T1000 (cell line): Measurements from ENCODE around the gene RFX8.
"Not testable (repeated sequence)": the region's sequence is repeated elsewhere in the genome, so short reads cannot be mapped to it uniquely, and the experiment has no call there.

Experiments
- DNase-seq: peaks from one replicate; lab custom pipeline; 2025; ENCODE audit warnings: mixed read lengths; lab: John Stamatoyannopoulos, UW

The RFX8 gene

DNA sequence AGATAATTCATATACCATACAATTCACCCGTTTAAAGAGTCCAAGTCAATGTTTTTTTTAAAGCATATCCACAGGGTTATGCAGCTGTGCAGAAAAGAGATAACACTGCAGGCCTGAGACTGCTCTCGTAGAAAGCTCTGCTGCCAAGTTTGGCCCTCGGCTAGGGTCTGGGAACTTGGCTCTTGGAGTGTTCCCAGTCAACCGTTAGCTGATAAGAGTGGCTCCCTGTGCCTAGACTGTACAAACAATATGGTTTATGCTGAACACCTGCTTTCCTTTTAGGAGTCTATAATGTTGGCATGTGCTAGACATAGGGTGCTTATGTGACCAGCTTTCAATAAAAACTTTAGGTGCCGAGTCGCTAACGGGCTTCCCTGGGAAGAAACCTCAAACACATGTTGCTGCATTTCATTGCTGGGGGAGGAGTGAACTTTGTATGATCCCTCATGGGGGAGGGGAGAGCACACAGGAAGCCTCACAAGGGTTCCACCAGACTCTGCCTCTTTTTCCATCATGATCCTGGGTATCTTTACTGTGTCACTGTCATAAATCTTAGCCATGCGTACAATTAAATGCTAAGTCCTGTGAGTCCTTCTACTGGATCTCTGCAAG is 34.7 kb downstream of the RFX8 start:
- DNase-seq, result no peak

DNA sequence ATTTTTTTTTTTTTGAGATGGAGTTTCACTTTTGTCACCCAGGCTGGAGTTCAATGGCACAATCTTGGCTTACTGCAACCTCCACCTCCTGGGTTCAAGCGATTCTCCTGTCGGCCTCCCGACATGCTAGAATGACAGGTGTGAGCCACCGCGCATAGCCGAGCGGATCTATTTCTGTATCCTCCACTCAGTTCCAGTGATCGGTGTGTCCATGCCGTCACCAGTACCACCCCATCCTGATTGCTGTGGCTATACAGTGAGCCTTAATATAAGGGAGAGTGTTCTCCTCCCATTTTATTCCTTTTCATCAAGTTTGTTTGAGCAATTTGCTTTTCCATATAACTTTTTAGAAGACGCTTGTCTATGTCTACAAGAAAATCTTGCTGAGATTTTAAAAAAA is 35.2 kb downstream of the RFX8 start:
- DNase-seq, result no peak

DNA sequence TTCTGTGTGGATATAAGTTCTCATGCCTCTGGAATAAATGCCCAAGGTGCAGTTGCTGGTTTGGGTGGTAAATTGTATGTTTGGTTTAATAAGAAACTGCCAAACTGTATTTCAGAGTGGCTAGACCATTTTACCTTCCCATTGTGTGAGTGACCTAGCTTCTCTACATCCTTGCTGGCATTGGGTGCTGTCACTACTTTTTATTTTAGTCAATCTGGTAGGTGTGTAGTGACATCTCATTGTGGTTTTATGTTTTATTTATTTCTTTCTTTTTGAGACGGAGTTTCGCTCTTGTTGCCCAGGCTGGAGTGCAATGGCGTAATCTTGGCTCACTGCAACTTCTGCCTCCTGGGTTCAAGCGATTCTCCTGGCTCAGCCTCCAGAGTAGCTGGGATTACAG is 36.4 kb downstream of the RFX8 start:
- not testable (repeated sequence) for DNase-seq

DNA sequence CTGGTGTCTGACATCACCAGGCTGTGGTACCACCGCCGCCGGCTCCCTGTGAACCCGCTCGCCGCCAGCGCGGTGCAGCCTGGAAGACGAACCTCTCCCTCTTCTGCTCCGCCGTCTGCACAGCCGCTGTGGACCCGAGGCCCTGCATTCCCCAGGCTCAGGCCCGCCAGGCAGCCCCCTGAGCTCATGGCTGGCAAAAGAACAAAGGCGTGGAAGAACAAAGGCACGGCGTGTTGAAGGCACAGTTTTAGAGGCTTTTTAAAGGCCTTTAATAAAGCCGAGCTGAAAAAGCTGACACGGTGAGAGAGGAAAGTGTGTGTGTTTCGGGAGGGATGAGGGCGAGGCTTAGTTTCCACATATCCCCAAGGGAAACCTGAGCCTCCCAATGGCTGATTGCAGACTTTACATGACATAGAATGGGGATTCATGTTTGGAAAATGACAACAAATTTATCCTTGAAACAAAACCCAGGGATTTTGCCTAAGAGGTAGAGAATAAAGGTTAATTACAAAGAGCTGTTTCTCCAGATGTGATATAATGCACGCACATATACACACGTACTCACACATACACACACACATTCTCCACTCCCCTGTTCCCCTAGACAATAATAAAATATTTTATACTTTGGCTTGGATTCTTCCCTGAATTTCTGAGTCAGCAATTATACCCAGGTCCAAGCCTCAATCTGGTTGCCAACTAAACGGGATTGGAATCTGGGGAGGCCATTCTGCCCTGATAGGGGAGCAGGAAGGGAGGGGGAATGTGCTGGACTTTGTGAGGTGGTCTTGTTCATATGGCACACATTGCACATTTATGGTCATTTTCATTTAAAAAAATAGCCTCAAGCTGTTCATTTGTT is 39.7 kb downstream of the RFX8 start:
- no peak for DNase-seq

GRCh38 chr2:101433465-101433864 is 41.4 kb downstream of the RFX8 start:
- no peak for DNase-seq

GRCh38 chr2:101432411-101433181 is 42.3 kb downstream of the RFX8 start:
- no peak for DNase-seq

DNA sequence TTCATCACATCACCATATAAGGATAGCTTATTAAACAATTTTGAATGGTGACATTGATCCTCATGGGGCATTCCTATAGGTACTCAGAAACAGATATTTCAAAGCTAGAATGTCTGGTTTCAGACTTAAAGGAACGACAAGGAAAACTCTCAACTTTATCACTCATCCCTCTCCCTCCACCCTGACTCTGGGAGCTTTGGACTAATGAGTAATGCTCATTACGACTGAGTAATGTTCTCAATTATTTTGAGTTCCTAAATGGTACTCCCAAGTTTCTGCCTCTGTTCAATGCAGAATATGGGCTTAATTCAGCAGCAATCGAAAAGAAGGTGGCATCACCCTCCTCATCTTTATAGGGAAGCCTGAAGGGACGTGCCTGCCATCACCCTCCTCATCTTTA is 43.4 kb downstream of the RFX8 start:
- DNase-seq, result no peak

DNA sequence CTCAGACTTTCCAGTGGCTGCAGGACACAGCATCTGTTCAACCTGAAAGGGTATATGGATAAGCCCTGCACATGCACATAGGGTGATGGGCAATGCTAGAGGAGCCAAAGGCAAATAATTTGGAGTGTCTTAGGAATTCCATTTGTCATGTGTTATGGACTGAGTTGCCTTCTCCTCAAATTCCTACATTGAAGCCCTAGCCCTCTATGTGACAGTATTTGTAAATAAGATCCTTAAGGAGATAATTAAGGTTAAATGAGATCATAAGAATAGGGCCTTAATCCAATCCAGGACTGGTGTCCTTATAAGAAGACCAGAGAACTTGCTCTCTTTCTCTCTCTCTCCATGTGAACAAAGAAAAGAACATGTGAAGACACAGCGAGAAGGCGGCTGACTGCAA is 44.8 kb downstream of the RFX8 start:
- DNase-seq, result no peak

- DNase-seq, result no peak
Observed at GRCh38 chr2:101429453-101429852, 45.5 kb downstream of the RFX8 start.

DNA sequence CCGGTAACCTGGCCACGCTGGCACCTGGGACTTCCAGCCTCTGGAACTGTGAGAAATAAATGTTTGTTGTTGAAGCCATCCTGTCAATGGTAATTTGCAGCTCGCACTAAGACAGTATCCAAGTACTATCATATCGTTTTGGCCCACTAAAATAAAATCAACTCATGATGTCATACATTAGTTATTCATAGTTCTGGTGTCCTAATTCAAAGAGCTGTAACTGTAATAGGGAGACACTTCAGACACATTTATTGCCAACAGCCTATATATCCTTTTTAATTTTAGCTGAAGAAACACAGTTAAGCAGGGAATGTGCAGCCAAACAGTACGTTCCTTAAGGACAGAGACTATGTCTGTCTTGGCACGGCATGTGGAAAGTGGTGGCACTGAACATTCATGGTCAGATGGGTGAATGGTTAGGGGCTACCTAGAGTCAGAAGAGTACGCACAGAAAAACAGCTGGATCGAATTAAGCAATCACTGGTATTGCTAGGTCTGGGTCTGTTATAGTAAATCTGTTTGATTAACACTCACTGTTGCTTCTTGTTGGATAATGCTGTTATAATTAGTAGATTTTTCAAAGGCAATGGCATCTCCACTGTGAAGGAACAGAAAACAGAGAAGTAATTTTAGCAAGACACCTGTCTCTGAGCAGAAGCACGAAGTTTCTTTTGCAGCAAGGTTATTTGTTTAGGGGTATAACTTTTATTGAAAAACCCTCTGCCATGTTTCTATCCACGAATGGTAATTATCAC is 46.3 kb downstream of the RFX8 start:
- no peak for DNase-seq

DNA sequence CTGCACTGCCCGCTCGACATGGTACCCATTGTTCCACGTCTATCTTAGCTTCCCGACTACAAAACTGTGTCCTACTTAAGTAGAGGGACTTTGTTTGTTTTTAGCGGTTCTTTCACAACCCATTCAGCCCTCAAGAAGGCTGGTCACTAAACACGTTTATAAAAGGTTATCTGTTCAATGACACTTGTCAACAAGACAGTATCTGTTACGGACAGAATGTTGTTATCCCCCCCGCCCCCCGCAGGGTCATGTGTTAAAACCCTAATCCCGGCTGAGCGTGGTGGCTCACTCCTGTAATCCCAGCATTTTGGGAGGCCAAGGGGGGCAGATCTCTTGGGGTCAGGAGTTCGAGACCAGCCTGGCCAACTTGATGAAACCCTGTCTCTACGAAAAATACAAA is 47.2 kb downstream of the RFX8 start:
- DNase-seq, result no peak

DNA sequence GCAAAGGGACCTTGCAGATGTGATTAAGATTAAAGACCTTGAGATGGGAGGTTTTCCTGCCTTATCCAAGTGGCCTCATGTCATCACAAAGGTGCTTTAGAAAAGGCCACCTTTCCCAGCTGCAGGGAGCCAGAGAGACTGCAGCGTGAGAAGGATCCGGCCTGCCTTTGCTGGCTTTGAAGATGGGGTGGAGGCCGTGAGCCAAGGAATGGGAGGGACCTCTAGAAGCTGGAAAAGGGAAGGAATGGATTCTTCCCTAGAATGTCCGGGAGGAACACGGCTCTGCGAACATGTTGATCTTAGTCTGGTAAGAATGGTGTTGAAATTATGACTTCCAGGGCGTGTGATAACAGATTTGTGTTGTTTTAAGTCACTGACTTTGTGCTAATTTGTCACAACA is 47.7 kb downstream of the RFX8 start:
- DNase-seq, result no peak

GRCh38 chr2:101426822-101427221 is 48.1 kb downstream of the RFX8 start:
- no peak for DNase-seq

- DNase-seq, result no peak
Observed at GRCh38 chr2:101420623-101421022, 54.3 kb downstream of the RFX8 start.

GRCh38 chr2:101419096-101419663 is 55.7 kb downstream of the RFX8 start:
- no peak for DNase-seq

DNA sequence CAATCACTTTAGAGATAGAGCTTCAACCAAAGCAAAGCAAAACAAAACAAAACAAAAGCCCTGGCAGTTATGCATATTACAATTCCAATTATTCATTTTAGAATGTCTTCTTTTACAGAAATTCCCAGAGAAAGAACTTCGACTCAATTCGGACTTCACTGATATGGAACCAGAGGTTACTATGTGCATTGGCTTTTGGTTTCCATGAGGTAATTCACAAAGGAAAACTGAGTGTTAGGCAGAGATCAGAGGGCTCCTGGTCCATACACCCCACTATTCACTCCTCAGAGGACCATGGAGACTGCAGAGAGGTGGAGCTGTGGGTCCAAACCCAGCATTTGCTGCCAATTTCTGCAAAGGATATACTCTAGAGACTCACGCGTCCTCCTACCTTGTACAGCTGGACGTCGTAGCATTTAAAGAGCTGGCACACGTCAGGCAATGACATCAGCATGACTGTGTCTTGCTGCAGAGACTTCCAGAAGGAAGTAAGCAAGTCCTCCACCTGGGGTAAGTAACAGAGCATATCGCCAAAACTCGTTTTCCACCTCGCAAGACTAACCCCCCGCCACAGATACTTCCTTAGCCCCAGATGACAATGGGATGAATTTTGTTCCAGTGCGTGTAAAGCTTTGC is 56.3 kb downstream of the RFX8 start:
- no peak for DNase-seq

DNA sequence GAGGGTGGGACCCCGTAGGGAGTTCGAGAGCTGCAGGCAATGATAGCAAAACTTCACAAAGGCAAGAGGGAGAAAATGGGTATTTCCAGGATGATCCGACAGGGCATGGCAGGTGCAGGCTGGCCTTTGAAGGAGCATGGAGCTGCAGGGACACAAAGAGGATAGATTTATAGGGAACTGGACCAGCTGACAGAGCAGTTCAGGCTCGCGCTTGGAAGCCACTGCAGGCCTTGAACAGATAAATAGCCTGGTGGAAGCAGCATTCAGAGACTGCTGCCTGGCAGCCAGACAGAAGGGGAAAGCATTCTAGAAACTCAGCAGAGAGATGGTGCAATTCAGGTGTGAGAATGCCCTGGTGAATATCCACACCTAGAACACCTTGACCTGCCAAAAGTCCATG is 58.3 kb downstream of the RFX8 start:
- DNase-seq, result no peak

DNA sequence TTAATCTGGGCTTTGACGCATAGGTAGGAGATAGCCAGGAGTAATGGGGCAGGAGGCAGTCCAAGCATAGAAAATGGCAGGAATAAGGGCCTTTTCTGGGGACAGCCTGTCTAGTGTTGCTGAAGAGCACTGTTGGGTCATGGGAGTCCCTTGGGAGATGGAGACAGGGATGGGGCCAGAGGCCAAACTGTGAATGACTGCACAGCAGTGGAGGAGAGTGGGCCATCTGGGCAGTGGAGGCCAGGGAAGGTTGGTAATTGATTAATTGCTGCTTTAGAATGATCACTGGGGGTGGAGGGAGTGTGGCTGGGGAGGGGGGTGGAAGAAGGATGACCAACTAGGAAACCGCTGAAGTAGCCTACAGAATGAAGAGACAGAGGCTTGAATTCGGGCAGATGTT is 59.0 kb downstream of the RFX8 start:
- no peak for DNase-seq

DNA sequence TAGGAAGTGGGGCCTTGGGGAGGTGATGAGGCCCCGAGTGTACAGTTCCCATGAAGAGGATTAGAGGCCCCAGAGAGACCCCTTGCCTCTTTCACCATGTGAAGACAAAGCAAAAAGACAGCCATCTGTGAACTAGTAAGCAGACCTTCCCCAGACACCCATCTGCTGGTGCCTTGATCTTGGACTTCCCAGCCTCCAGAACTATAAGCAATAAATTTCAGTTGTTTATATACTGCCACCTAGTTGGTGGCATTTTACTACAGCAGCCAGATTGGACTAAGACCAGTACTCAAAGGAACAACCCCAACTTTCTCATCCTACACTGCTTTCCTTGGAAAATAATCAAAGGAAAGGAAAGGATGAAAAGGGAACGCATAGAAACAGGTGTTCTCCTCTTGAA is 59.7 kb downstream of the RFX8 start:
- no peak for DNase-seq

DNA sequence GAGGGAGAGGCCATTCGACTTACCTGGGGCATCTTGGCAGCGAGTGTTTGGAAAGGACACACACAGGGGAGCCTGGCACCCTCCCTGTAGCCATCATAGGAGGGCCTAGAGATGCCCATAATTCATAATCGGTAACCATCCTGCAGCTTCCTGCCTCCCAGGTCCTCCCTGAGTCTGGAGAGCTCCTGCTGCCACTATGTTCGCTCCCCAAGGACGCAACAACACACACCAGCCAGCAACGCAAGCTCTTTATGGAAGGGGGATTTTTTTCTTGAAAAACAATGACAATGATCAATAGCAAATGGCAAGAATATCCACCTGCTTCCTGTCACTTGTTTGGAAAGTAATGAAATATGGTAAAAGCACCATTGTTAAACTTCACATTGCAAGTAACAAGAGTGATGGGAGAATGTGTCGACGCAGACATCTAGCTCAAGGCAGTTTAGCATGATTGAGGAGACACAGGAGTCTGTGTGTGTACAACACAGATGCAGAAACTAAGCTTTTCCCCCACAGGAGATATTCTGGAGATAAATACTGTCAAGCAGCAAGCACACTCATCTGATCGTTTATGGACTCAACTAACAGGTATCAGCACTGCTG is 62.7 kb downstream of the RFX8 start:
- DNase-seq, result no peak

DNA sequence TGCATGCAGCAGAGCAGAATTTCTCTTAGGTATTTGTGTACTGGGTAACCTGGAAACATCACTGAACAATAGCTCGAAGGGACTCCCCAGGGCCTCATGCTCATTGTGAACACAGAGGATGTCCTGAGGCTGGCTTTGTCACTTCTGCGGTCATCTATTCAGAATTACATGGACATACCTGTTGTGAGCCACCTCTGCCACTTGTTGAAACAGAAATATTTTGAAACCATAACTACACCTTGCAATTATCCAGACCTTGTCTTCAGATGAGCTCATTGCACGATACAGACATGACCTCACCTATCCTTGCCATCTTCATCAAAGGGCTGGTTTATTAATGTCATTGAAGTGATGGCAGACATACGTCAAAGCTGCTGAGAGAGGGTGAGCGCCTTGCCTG is 64.2 kb downstream of the RFX8 start:
- DNase-seq, result no peak
